GM18502 (cell line): ENCODE results near the gene FOXP1.

ENCODE experiments used
- ATAC-seq: cut with Tn5 transposase; IDR thresholded peaks from one replicate; pipeline ENCODE4 v1.9.1; 2021; ENCODE audit warnings: mild to moderate bottlenecking; ENCODE audit not compliant: unreplicated experiment, poor library complexity

The FOXP1 gene

DNA sequence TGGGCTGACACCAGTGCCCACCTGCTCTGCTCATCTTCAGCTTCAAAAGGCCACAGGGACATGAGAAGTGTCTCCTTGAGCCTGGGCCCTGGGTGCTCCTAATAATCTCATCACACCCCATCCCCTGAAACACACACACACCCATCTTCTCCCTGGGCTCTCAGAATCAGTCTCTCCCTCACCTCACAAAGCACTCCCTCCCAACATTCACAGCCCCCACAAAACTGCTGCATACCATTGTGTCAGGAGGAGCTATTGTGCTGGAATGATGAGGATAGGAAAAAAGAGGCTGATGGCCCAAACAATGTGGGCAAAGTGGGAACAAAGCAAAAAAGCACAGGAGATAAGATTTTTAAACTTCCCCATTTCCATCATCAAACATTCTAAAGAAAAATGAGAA is 16.8 kb downstream of the FOXP1 start:
- ATAC-seq = no peak

- no peak for ATAC-seq
These were observed 17.6 kb downstream of the FOXP1 start for GRCh38 chr3:71565976-71566375.

GRCh38 chr3:71565316-71565715 is 18.2 kb downstream of the FOXP1 start:
- ATAC-seq = no peak

DNA sequence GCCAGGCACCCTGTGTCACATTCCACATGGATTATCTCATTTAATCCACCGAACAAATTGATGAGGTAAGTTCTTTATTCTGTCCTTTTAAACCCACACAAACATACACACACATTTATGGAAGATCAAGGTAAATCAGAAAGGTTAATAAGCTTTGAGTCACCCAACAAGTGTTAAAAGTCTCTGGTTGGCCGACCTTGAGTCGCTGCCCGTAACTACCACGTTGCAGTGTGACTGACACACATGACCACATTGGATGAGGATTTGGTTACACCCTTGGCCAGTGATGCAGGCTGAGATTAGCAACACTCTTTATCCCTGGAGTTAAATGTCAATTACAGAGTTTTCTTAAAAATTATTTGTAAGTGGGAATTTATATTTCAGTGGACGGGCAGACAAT is 19.2 kb downstream of the FOXP1 start:
- ATAC-seq = peak; percentile 47

GRCh38 chr3:71563827-71564226 is 19.7 kb downstream of the FOXP1 start:
- peak; percentile 87 for ATAC-seq

GRCh38 chr3:71562938-71563337 is 20.6 kb downstream of the FOXP1 start:
- ATAC-seq = no peak

DNA sequence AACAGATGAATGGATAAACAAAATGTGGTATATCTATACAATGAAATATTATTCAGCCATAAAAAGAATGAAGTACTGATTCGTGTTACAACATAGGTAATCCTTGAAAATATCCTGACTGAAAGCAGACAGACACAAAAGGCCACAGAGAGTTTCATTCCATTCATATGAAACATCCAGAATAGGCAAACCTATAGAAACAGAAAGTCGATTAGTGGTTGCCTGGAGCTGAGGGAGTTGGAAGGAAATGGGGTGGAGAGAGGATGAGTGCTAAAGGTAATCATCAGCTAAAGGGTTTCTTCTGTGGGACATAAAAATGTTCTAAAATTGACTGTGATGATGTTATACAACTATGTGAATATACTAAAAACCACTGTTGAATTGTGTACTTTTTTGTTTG is 22.9 kb downstream of the FOXP1 start:
- ATAC-seq = no peak

DNA sequence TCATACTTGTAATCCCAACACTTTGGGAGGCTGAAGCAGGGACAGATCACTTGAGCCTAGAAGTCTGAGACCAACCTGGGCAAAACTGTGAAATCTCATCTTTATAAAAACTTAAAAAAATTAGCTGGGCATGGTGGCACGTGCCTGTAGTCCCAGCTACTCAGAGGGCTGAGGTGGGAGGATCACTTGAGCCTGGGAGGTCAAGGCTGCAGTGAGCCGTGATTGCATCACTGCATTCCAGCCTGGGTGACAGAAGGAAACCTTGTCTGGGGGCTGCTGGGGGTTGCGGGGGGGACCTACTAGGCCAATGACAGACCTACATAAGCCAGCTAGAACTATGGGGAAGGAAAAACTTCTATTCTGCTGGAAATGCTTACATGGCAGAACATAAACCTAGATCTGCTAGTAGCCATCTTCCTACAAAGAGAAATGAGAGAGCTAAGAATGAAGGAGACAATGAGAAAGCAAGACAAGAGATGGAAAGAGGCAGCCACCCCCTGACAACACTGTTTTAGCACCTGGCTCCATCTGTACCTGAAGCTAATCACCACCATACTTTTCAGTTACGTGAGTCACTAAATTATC is 23.9 kb downstream of the FOXP1 start:
- no peak for ATAC-seq

DNA sequence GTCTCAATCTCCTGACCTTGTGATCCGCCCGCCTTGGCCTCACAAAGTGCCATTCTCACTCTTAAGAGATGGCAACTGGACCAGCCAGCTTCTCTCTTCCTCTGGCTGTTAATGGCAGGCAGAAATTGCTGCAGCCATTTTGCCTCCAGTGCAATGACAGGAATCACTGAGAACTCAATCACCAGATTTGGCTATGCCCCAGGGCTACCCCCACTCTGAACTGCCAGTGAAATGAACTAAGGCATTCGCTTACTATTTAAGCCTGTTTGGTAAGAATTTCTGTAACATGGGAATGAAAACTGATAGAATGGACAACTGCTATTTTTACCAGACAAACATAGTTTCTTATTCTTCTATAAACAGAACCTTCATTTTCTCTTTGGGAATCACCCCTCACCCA is 24.5 kb downstream of the FOXP1 start:
- no peak for ATAC-seq

GRCh38 chr3:71554649-71555048 is 28.9 kb downstream of the FOXP1 start:
- ATAC-seq = no peak

- ATAC-seq = no peak
These were observed 32.1 kb downstream of the FOXP1 start for GRCh38 chr3:71551311-71551919.

DNA sequence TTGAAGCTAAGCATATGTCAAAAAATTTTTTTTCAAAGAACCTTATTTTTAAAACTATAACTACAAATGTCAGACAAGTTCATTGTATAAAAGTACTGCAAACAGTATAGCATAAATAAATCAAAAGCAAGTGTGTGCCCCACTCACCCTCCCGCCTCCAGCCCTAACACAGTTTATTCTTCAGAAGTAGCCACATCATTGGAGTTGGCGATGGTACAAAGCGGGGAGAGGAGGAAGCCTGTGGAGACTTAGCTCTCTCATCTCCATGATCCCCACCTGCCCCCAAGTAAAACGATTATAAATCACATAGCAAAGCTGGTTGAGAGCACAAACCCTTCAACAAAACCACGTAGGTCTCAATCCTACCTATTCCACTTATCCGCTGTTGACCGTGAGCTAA is 33.6 kb downstream of the FOXP1 start:
- ATAC-seq = no peak

GRCh38 chr3:71548705-71549384 is 34.7 kb downstream of the FOXP1 start:
- peak; percentile 57 for ATAC-seq

DNA sequence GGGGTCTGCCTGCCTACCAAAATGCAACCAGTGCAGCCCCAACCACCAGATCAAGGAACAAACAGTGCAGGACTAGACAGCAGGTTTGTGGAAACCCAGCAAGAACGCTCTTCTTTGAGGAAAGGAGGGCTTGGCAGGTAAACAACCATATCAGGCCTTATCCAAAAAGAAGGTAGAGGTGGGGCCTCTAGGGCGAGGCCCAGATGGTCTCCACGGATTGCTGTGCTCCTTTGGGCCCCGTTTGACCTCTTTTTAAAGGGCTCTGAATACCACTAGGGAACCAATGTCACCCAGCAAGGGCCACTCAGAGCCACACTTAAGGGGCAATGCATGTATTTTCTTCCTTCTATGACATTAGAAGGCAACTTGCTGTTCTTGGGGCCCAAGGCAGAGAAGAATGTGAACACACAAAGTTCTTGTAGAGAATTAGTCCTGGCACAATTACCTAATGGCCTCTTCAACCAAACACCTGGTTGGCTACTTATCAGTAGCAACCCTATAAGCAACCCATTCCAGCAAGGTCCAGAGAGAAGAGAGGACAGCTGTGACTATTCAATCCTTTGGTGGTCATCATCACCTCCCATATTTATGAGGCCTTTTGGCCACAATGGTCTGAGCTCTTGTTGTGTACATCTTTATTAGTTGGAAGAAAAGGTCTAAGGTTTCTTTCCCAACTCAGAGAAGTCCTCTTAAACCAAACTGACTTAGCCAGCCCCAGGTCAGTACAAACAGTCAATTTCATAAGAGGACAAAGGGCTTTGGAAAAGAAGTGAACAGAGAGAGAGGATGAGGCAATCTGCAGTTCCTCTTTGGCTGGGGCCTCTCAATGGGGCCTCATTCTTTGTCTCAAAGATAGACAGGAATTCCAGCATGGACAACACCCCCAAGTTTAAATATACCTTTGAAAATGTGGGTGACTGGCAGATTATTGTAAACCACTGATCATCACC is 36.0 kb downstream of the FOXP1 start:
- ATAC-seq = no peak

- no peak for ATAC-seq
These were observed 36.7 kb downstream of the FOXP1 start for GRCh38 chr3:71546821-71547220.

- ATAC-seq = no peak
These were observed 38.2 kb downstream of the FOXP1 start for GRCh38 chr3:71545330-71545729.

DNA sequence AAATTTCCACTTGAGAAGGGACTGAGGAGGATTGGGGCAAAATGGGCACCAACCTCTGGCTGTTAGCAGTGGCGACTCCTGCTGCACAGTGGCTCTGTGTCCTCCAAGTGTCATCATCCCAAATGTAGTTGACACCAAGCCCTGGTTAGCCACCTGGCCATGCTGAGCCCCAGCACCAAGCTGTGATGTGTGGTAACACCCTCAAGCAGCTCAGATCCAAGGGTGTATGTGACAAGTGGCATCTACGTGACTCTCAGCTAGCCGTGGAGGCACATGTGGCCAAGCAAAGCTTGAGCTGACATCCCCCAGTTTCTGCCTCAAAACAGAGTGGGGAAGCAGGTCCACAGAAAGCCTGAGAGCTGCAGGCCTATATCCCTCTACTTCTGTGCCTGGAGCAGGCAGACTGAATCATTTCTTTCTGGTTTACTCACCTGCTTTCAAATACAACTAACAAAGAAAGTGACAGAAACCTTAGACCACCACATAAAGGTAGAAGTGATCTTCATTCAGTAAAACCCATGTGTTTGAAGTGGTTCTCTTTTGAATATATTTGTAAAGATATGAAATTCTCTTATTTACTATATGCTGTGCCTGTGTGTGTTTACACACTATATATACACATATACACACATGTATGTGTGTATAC is 40.0 kb downstream of the FOXP1 start:
- ATAC-seq = peak; percentile 41

GRCh38 chr3:71542521-71543370 is 40.8 kb downstream of the FOXP1 start:
- ATAC-seq = peak; percentile 77

DNA sequence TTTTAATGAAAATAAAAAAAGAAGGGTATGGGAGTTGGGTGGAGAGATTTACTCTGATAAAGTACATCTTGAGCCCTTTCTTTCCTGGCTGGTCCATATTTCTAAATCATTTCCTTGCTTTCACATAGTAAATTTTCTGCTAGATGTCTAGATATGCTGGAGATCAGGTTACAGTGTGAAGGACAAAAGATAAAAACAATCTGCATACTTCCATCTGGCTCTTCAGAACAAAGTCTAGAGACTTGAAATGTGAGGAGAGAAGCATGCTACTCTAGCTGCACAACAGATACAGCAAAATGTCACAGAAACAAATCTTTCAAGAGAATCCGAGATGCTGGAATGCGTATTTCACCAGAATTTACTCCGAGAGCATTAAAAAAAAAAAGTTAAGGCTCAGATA is 42.2 kb downstream of the FOXP1 start:
- no peak for ATAC-seq
